ENCODE data around the gene RAB23.

Gene RAB23

GRCh38 chr6:57147401-57147800 lies 74.7 kb downstream of the RAB23 start:
- DNase-seq (ENCODE audit: extremely low read depth, low read depth): no peak
- TF ChIP-seq, protein P1, sequence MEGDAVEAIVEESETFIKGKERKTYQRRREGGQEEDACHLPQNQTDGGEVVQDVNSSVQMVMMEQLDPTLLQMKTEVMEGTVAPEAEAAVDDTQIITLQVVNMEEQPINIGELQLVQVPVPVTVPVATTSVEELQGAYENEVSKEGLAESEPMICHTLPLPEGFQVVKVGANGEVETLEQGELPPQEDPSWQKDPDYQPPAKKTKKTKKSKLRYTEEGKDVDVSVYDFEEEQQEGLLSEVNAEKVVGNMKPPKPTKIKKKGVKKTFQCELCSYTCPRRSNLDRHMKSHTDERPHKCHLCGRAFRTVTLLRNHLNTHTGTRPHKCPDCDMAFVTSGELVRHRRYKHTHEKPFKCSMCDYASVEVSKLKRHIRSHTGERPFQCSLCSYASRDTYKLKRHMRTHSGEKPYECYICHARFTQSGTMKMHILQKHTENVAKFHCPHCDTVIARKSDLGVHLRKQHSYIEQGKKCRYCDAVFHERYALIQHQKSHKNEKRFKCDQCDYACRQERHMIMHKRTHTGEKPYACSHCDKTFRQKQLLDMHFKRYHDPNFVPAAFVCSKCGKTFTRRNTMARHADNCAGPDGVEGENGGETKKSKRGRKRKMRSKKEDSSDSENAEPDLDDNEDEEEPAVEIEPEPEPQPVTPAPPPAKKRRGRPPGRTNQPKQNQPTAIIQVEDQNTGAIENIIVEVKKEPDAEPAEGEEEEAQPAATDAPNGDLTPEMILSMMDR (IDR thresholded peaks at IDR 0.05; ENCODE audit: low read depth, low read length): no peak

DNA sequence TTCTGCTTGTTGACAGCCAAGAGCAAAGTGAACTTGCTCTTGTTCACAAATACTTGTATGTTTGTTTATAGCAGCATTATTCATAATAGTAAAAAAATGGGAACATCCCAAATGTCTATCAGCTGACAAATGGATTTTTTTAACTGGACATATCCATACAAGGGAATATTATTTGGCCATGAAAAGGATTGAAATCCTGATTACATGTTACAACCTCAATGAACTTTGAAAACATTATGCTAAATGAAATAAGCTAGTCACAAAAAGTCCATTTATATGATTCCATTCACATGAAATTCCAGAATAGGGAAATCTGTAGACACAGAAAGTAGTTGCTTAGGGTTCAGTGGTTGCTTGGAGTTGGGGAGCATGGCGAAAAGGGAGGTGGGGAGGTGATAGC lies 78.4 kb downstream of the RAB23 start:
- TF ChIP-seq, protein P1 (IDR thresholded peaks at IDR 0.05; ENCODE audit: low read depth, low read length): no peak
- no peak for DNase-seq (ENCODE audit: extremely low read depth, low read depth)

GRCh38 chr6:57142178-57142525 lies 80.0 kb downstream of the RAB23 start:
- TF ChIP-seq, protein P1 (IDR thresholded peaks at IDR 0.05; ENCODE audit: low read depth, low read length): no peak
- DNase-seq (ENCODE audit: extremely low read depth, low read depth): no peak

DNA sequence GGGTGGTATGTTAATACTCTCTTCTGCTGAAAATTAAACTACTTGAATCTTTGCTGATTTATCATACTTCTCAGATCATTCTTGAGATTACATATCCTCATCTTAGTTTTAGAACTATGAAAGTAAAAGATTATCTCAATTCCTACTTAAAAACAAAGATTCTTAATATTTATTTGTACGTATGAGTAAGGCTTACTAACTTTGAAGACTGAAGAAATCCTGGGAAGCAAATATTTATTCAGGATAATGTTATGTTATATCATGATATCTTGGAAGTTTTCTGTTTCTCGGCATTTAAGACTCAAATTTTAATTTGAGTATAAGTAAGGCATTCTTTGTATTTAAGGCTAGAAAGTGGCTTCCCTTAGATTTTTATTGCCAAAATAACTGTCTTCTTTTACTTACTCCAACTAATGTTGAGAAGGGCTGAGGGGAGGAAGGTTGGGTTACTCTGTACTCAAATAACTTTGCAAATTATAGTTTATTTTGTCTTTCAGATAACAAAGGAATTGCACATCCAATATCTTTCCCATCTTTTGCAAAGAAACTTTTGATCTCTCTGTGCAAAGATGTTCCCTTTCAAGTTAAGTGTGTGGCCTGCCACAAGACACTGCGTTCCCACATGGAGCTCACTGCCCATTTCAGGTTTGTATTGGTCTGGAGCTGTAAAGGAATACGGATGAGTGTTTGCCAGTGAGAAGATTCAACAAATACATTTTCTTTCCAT lies 80.5 kb downstream of the RAB23 start:
- no peak for DNase-seq (ENCODE audit: extremely low read depth, low read depth)
- TF ChIP-seq, protein P1 (IDR thresholded peaks at IDR 0.05; ENCODE audit: low read depth, low read length): no peak

DNA sequence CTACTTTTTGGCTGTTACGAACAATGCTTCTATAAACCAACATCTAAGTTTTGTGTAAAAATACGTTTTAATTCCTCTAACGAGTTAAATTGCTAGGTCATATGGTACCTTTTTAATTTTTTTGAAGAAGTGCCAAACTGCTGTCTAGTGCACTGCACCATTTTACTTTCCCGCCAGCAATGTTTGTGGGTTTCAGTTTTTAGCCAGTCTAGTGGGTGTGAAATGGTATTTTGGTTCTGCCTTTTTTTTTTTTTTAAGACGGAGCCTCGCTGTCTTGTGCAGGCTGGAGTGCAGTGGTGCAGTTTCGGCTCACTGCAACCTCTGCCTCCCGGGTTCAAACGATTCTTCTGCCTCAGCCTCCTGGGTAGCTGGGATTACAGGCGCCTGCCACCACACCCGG lies 84.1 kb downstream of the RAB23 start:
- TF ChIP-seq, protein P1 (IDR thresholded peaks at IDR 0.05; ENCODE audit: low read depth, low read length): no peak
- DNase-seq (ENCODE audit: extremely low read depth, low read depth): no peak

GRCh38 chr6:57137350-57137749 lies 84.8 kb downstream of the RAB23 start:
- TF ChIP-seq, protein P1 (IDR thresholded peaks at IDR 0.05; ENCODE audit: low read depth, low read length): no peak
- no peak for DNase-seq (ENCODE audit: extremely low read depth, low read depth)
